NCI-H2081 (cell line): Measurements from ENCODE around the gene GRIA1.
"Not testable (repeated sequence)": the region's sequence is repeated elsewhere in the genome, so short reads cannot be mapped to it uniquely, and the experiment has no call there.

Experiments
- DNase-seq, 2 experiments: peaks; one replicate each; lab custom pipeline; 2025; lab: John Stamatoyannopoulos, UW

The GRIA1 gene

DNA sequence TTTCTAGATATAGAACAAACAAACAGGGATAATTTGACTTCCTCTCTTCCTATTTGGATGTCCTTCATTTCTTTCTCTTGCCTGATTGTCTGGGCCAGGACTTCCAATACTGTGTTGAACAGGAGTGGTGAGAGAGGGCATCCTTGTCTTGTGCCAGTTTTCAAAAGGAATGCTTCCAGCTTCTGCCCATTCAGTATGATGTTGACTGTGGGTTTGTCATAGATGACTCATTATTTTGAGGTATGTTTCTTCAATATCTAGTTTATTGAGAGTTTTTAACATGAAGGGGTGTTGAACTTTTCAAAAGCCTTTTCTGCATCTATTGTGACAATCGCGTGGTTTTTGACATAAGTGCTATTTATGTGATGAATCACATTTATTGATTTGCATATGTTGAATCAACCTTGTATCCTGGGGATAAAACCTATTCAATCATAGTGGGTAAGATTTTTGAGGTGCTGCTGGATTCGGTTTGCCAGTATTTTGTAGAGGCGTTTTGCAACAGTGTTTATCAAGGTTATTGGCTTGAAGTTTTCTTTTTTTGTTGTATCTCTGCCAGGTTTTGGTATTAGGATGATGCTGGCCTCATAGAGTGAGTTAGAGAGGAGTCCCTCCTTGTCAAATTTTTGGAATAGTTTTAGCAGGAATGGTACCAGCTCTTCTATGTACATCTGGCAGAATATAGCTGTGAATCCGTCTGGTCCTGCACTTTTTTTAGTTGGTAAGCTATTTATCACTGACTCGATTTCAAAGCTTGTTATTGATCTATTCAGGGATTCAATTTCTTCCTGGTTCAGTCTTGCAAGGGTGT lies 359.0 kb downstream of the GRIA1 start:
- DNase-seq, result not testable (repeated sequence)

DNA sequence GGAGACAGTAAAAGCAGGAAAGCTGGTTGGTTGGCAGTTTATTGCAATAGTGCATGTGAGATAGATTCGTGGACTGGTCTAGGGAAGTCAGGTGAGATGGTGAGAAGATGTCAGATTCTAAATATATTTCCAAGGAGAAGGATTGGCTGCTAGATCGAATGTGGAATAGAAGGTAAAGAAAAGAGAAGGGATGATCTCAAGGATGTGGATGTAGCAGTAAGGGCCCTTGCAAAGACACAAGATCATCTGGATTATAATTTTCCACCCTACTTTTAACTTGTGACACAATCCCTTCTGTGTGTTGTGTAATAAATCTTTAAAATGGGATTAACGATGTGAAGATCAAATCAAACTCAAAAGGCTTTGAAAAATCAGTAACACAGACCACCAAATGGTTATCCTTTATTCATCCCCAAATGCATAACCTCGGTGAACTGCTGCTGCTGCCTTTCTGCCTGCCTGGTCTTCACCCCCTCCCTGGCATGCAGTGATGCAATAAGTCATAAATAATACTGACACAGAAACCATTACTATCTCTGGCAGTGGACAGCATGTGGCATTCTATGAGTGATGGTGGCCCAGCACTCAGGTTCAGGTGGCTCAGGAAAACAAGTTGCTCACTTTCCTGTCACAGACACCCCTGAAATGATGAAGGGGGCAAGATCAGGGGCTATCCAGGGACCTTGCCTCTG lies 369.9 kb downstream of the GRIA1 start:
- DNase-seq, result no peak

DNA sequence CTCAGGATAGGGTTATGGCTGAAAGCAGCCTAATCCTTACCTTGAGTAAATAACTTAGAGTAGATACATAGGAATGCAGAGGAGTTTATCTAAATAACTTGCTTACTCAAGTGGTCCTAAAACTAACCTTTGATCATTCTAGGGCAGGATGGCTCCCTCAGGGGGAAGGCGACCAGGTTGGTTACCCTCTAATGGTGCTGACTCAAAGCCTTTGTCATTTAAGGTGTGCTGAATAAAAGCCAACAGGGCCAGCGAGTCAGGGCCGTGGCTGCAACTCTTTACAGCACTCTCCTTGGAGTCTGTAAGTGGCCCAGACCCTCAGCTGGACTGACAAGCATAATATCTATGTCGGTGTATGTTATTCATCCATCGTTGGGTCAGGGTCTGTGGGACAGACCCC lies 372.4 kb downstream of the GRIA1 start:
- DNase-seq, result not testable (repeated sequence)
